Vagina (tissue), 2 donors: ENCODE data around the gene SLC19A1.

Experiments
- POLR2A ChIP-seq, 2 donors: fragments of 450-650 bp; IDR thresholded peaks; one replicate each; pipeline ENCODE4 v1.6.1; 2017; ENCODE audit warnings: antibody characterized with exemption in 2 of 2, mild to moderate bottlenecking in 2 of 2, moderate library complexity in 2 of 2
- POLR2AphosphoS5 ChIP-seq, 2 donors: sonication (generic); formaldehyde crosslinking; IDR thresholded peaks; one replicate each; pipeline ENCODE4 v1.9.0; 2017; ENCODE audit warnings: antibody characterized with exemption in 2 of 2, mild to moderate bottlenecking in 2 of 2, low read depth in 1 of 2; ENCODE audit not compliant: insufficient read depth in 1 of 2
- TF ChIP-seq, protein P1 (sequence below), 3 experiments: fragments of 450-650 bp in 2 of 3; fragments of 200-600 bp in 1 of 3; sonication (generic) in 1 of 3; IDR thresholded peaks; one replicate each; pipeline ENCODE4 v1.5.1; 2017 to 2019; ENCODE audit warnings: antibody characterized with exemption in 3 of 3, mild to moderate bottlenecking in 2 of 3, moderate library complexity in 2 of 3

DNA sequence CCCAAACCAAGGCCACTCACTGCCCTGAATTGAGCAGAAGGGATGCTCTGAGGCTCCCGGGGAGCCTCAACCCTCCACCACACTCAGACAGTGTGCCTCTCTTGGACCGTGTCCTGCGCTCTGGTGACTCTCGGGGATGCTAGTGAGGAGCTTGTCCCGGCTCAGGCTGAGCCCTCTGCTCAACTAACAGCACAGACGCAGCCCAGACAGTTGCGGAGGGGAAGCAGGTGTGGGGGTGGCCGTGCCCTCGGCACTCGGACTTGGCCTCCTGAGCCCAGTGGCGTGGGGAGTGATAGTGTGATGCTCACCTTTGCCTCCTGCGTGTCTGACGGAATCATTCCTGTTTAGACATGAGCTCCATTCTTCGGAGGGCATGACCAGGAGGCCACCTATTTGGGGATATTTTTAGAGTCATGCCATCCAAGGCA is 15.4 kb upstream of the SLC19A1 start:
- TF ChIP-seq, protein P1, sequence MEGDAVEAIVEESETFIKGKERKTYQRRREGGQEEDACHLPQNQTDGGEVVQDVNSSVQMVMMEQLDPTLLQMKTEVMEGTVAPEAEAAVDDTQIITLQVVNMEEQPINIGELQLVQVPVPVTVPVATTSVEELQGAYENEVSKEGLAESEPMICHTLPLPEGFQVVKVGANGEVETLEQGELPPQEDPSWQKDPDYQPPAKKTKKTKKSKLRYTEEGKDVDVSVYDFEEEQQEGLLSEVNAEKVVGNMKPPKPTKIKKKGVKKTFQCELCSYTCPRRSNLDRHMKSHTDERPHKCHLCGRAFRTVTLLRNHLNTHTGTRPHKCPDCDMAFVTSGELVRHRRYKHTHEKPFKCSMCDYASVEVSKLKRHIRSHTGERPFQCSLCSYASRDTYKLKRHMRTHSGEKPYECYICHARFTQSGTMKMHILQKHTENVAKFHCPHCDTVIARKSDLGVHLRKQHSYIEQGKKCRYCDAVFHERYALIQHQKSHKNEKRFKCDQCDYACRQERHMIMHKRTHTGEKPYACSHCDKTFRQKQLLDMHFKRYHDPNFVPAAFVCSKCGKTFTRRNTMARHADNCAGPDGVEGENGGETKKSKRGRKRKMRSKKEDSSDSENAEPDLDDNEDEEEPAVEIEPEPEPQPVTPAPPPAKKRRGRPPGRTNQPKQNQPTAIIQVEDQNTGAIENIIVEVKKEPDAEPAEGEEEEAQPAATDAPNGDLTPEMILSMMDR (IDR thresholded peaks at IDR 0.05): no peak
- no peak for TF ChIP-seq POLR2A (IDR thresholded peaks at IDR 0.05)
- no peak for TF ChIP-seq POLR2AphosphoS5 (IDR thresholded peaks at IDR 0.05; ENCODE audit: insufficient read depth in 1 of 2, low read depth in 1 of 2)
